PC-9 (cell line): Measurements from ENCODE around the gene C3orf20. TPM values are rescaled to one million over a fixed set of nuclear protein-coding genes. Genes with fewer than 3 reads are reported as not detected.

Experiments
- BruUV-seq: library from RNA; stranded (reverse); fragments of 400-500 nt; replicated peaks from 2 replicates; lab custom pipeline; 2021; lab: Mats Ljungman, UMichigan
- CTCF ChIA-PET: fragments of 300-600 bp; sonication (Branson Sonifier 250); formaldehyde crosslinking; loops from one replicate; lab custom pipeline; 2022; ENCODE audit warnings: antibody characterized with exemption; lab: Charles Lee
- POLR2A ChIA-PET: fragments of 300-600 bp; sonication (Branson Sonifier 250); formaldehyde crosslinking; loops from one replicate; lab custom pipeline; 2022; ENCODE audit warnings: antibody characterized with exemption; ENCODE audit not compliant: unreplicated experiment; lab: Charles Lee
- DNase-seq, 2 experiments: peaks; one replicate each; pipeline versions ENCODE4 v3.0.0 to v3.0.0-alpha.2; 2015 to 2022; ENCODE audit warnings: mixed read lengths in 1 of 2
- H2AFZ ChIP-seq: fragments of 200-600 bp; sonication (generic); 2 replicates; pipeline ENCODE4 v1.8.1; 2017; ENCODE audit warnings: antibody characterized with exemption
- H3F3A ChIP-seq: fragments of 200-600 bp; sonication (generic); 2 replicates; pipeline ENCODE4 v1.8.1; 2017; ENCODE audit warnings: antibody characterized with exemption, mild to moderate bottlenecking, low read depth; ENCODE audit not compliant: insufficient read depth
- H3K27ac ChIP-seq: fragments of 200-600 bp; sonication (generic); 2 replicates; pipeline ENCODE4 v1.6.1; 2016; ENCODE audit warnings: mixed run types
- H3K27me3 ChIP-seq: fragments of 200-600 bp; sonication (generic); 2 replicates; pipeline ENCODE4 v1.6.1; 2016; ENCODE audit warnings: low read depth, mixed run types; ENCODE audit not compliant: insufficient read depth
- H3K36me3 ChIP-seq: fragments of 200-600 bp; sonication (generic); 2 replicates; pipeline ENCODE4 v1.6.1; 2016; ENCODE audit warnings: low read depth, mixed run types
- H3K4me1 ChIP-seq: fragments of 200-600 bp; sonication (generic); replicated peaks from 2 replicates; pipeline ENCODE4 v1.6.1; 2016; ENCODE audit warnings: mixed run types; ENCODE audit not compliant: insufficient read depth
- H3K4me2 ChIP-seq: fragments of 200-600 bp; sonication (generic); 2 replicates; pipeline ENCODE4 v1.6.1; 2017; ENCODE audit warnings: mixed run types
- H3K4me3 ChIP-seq: fragments of 200-600 bp; sonication (generic); 2 replicates; pipeline ENCODE4 v1.6.1; 2016; ENCODE audit warnings: mixed run types
- H3K79me2 ChIP-seq: fragments of 200-600 bp; sonication (generic); 2 replicates; pipeline ENCODE4 v1.6.1; 2017; ENCODE audit warnings: low read depth, mixed run types
- H3K9me2 ChIP-seq: fragments of 200-600 bp; sonication (generic); 2 replicates; pipeline ENCODE4 v1.8.1; 2017; ENCODE audit warnings: mild to moderate bottlenecking; ENCODE audit not compliant: insufficient read depth
- H3K9me3 ChIP-seq: fragments of 200-600 bp; sonication (generic); 2 replicates; pipeline ENCODE4 v1.8.1; 2016; ENCODE audit warnings: low read depth; ENCODE audit not compliant: insufficient read depth
- H4K20me1 ChIP-seq: fragments of 200-600 bp; sonication (generic); 2 replicates; pipeline ENCODE4 v1.8.1; 2017; ENCODE audit not compliant: insufficient read depth
- CTCF ChIP-seq: fragments of 200-600 bp; sonication (generic); conservative IDR thresholded peaks from 2 replicates; pipeline ENCODE4 v1.6.1; 2017; ENCODE audit warnings: mixed run types, antibody characterized with exemption, mild to moderate bottlenecking, moderate library complexity
- EZH2 ChIP-seq: fragments of 200-600 bp; sonication (generic); IDR thresholded peaks from 2 replicates; pipeline ENCODE4 v1.8.0; 2017; ENCODE audit warnings: antibody characterized with exemption, low read depth
- intact Hi-C: fragments of 100-400 bp; cut with micrococcal nuclease; formaldehyde crosslinking; loops from one replicate; pipeline ENCODE4 v1.10.0; 2022; ENCODE audit not compliant: unreplicated experiment
- total RNA-seq: library from RNA; stranded (reverse); gene quantifications from 2 replicates; pipeline ENCODE4 v1.2.3, GENCODE V29; 2021

C3orf20 gene
- total RNA-seq, 1 experiment from 2014 or later: not detected

GRCh38 chr3:14767245-14768051, 92.5 kb downstream of the C3orf20 start:
- Histone ChIP-seq H3K27ac (no peak overlapping the region), H3K36me3 (no peaks in the 10 kb centered on the region), H3K4me2 (no peak overlapping the region), H3K4me1 (no peaks in the 10 kb centered on the region), H3F3A (no peaks in the 10 kb centered on the region), H3K79me2 (no peaks in the 10 kb centered on the region), H3K4me3 (no peak overlapping the region), H3K9me3 (no peaks in the 10 kb centered on the region), H3K27me3 (no peaks in the 10 kb centered on the region; the same call in none of the 2 replicates), H2AFZ (no peak overlapping the region), H4K20me1 (no peaks in the 10 kb centered on the region), H3K9me2 (no peaks in the 10 kb centered on the region)
- TF ChIP-seq EZH2 (no peak), CTCF (no peak)
- intact Hi-C loops: no loop called here
- POLR2A ChIA-PET: no interaction called here
- no peak for DNase-seq
- no TSS peak for BruUV-seq
- CTCF ChIA-PET: no interaction called here

GRCh38 chr3:14768182-14768790, 93.3 kb downstream of the C3orf20 start:
- H3K9me2 ChIP-seq: no peaks in the 10 kb centered on the region
- no peak overlapping the region for H3K4me3 ChIP-seq
- H3K27me3 ChIP-seq: no peaks in the 10 kb centered on the region; the same call in none of the 2 replicates
- ChIA-PET POLR2A (no interaction called here), CTCF (no interaction called here)
- H2AFZ ChIP-seq: no peak overlapping the region
- H3K27ac ChIP-seq: no peak overlapping the region
- no peaks in the 10 kb centered on the region for H3K36me3 ChIP-seq
- DNase-seq: no peak
- H3K9me3 ChIP-seq: no peaks in the 10 kb centered on the region
- intact Hi-C loops: no loop called here
- H4K20me1 ChIP-seq: no peaks in the 10 kb centered on the region
- no peak overlapping the region for H3K4me2 ChIP-seq
- BruUV-seq: no TSS peak
- no peaks in the 10 kb centered on the region for H3F3A ChIP-seq
- H3K79me2 ChIP-seq: no peaks in the 10 kb centered on the region
- TF ChIP-seq EZH2 (no peak), CTCF (no peak)
- no peaks in the 10 kb centered on the region for H3K4me1 ChIP-seq

GRCh38 chr3:14768881-14769280, 93.9 kb downstream of the C3orf20 start:
- no peak for TF ChIP-seq CTCF
- no peak for TF ChIP-seq EZH2
- no TSS peak for BruUV-seq
- H3F3A ChIP-seq: no peaks in the 10 kb centered on the region
- ChIA-PET CTCF (no interaction called here), POLR2A (no interaction called here)
- H3K4me3 ChIP-seq: no peak overlapping the region
- no peaks in the 10 kb centered on the region for H3K9me3 ChIP-seq
- H3K9me2 ChIP-seq: no peaks in the 10 kb centered on the region
- no peaks in the 10 kb centered on the region; the same call in none of the 2 replicates for H3K27me3 ChIP-seq
- no peak overlapping the region for H3K27ac ChIP-seq
- H3K4me2 ChIP-seq: no peak overlapping the region
- H3K4me1 ChIP-seq: no peaks in the 10 kb centered on the region
- no peaks in the 10 kb centered on the region for H4K20me1 ChIP-seq
- no peak overlapping the region for H2AFZ ChIP-seq
- intact Hi-C loops: no loop called here
- no peak for DNase-seq
- no peaks in the 10 kb centered on the region for H3K36me3 ChIP-seq
- no peaks in the 10 kb centered on the region for H3K79me2 ChIP-seq
